ENCODE measurements around the gene FBXO2.

FBXO2 gene

GRCh38 chr1:11673089-11673769 lies 19.0 kb upstream of the FBXO2 start:
- no peak for TF ChIP-seq CTCF (IDR thresholded peaks at IDR 0.05; ENCODE audit: insufficient read depth, low read length, missing control alignments)
- CTCF ChIA-PET = interaction anchor here (0.6 to 4.0 kb wide), 5 partner anchors 9 to 58 kb away, joined by 3 to 29 read pairs (median 3); partner anchors contain the start of gene FBXO6
- H3K4me3 ChIP-seq (ENCODE audit: low read depth, low read length) = no peak overlapping the region
- DNase-seq (ENCODE audit: low read depth, low spot score) = no peak
- POLR2A ChIA-PET = interaction anchor here (1.0 kb wide), 1 partner anchor 235 kb away, joined by 3 read pairs; no protein-coding TSS in a partner anchor

GRCh38 chr1:11671544-11672286 lies 17.5 kb upstream of the FBXO2 start:
- POLR2A ChIA-PET = no interaction called here
- CTCF ChIA-PET = no interaction called here
- TF ChIP-seq CTCF (IDR thresholded peaks at IDR 0.05; ENCODE audit: insufficient read depth, low read length, missing control alignments) = no peak
- no peak for DNase-seq (ENCODE audit: low read depth, low spot score)
- H3K4me3 ChIP-seq (ENCODE audit: low read depth, low read length) = no peak overlapping the region

GRCh38 chr1:11671205-11671543 lies 16.9 kb upstream of the FBXO2 start:
- no peak overlapping the region for H3K4me3 ChIP-seq (ENCODE audit: low read depth, low read length)
- DNase-seq (ENCODE audit: low read depth, low spot score) = no peak
- no peak for TF ChIP-seq CTCF (IDR thresholded peaks at IDR 0.05; ENCODE audit: insufficient read depth, low read length, missing control alignments)
- ChIA-PET POLR2A (no interaction called here), CTCF (no interaction called here)

- TF ChIP-seq CTCF (IDR thresholded peaks at IDR 0.05; ENCODE audit: insufficient read depth, low read length, missing control alignments) = no peak
- no peak for DNase-seq (ENCODE audit: low read depth, low spot score)
- ChIA-PET CTCF (no interaction called here), POLR2A (no interaction called here)
- H3K4me3 ChIP-seq (ENCODE audit: low read depth, low read length) = no peak overlapping the region
These were observed 16.5 kb upstream of the FBXO2 start for GRCh38 chr1:11670747-11671146.

GRCh38 chr1:11668516-11668915 lies 14.3 kb upstream of the FBXO2 start:
- no peak overlapping the region for H3K4me3 ChIP-seq (ENCODE audit: low read depth, low read length)
- CTCF ChIA-PET = no interaction called here
- DNase-seq (ENCODE audit: low read depth, low spot score) = no peak
- POLR2A ChIA-PET = no interaction called here
- no peak for TF ChIP-seq CTCF (IDR thresholded peaks at IDR 0.05; ENCODE audit: insufficient read depth, low read length, missing control alignments)

GRCh38 chr1:11664336-11665065 lies 10.3 kb upstream of the FBXO2 start:
- ChIA-PET CTCF (interaction anchor here (0.6 to 5.6 kb wide), 20 partner anchors 10 to 627 kb away, joined by 3 to 64 read pairs (median 8); partner anchors contain the start of genes FBXO2 and FBXO44), POLR2A (interaction anchor here (1.1 to 1.8 kb wide), 3 partner anchors 9 to 58 kb away, joined by 3 to 7 read pairs (median 5); partner anchors contain the start of gene MAD2L2)
- DNase-seq (ENCODE audit: low read depth, low spot score) = no peak
- TF ChIP-seq CTCF (IDR thresholded peaks at IDR 0.05; ENCODE audit: insufficient read depth, low read length, missing control alignments) = no peak
- peak overlapping the region; percentile 58 for H3K4me3 ChIP-seq (ENCODE audit: low read depth, low read length)

All from AG04449 (cell line).